HG03039 (cell line): ENCODE data around the gene SLC2A9.
"Not testable (repeated sequence)": the region's sequence is repeated elsewhere in the genome, so short reads cannot be mapped to it uniquely, and the experiment has no call there.

Experiments
- ATAC-seq: cut with Tn5 transposase; IDR thresholded peaks from one replicate; pipeline ENCODE4 v1.9.1; 2021; ENCODE audit warnings: mild to moderate bottlenecking, moderate library complexity; ENCODE audit not compliant: unreplicated experiment

The SLC2A9 gene

GRCh38 chr4:9847968-9848748, 173.1 kb downstream of the SLC2A9 start:
- ATAC-seq = no peak

GRCh38 chr4:9845791-9846493, 175.4 kb downstream of the SLC2A9 start:
- no peak for ATAC-seq

DNA sequence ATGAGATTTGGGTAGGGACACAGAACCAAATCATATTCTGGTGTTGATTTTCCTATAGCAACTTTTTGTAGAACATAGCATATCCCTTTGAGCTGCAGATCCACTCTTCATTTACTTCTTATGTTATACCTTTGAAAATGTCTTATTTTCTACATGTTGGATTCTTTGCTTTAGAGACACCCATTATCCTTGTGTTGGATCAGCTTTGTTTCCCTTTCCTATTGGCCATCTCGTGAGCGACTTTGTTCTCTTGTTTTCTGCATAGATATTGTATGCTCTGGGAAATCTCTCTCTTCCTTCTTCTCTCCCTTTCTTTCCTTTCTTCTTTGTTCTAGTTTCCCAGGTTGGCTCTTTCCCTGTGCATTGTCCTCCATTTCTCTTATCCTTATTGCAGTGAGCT, 180.2 kb downstream of the SLC2A9 start:
- ATAC-seq = no peak

DNA sequence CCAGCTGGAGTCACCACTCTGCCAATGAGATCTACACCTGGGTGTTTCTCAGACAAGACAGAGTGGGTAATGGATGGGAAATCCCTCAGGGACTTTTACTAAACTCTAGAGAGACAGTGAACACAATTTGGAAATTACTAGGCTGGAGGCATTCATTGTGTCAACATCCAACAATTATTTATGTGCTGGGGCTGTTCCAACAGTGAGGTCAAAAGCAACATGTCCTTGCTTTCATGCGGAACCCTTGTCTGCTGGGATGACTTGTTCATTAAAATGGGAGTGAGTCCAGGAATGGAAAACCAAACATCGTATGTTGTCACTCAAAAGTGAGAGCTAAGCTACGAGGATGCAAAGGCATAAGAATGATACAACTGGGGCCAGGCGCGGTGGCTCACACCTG, 185.9 kb downstream of the SLC2A9 start:
- ATAC-seq = no peak

GRCh38 chr4:9833421-9833820, 187.9 kb downstream of the SLC2A9 start:
- ATAC-seq = no peak

DNA sequence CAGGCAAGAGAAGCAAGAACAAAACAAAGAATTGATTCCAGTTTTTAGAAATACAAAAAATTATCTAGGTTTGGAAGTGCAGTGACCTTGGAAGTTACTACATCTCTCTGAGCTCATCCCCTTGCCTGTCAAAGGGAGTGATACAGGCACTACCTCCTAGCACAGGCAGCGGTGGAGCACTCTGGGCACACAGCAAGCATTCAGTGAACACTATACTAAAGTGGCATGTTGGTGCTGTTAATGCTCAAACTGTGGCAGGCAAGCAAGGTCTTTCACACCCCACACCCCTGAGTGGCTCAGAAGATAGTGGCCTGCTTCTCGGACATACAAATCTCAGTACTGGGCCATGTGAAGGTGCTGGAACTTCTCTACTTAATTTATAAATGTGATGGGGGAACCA, 188.7 kb downstream of the SLC2A9 start:
- ATAC-seq = no peak

DNA sequence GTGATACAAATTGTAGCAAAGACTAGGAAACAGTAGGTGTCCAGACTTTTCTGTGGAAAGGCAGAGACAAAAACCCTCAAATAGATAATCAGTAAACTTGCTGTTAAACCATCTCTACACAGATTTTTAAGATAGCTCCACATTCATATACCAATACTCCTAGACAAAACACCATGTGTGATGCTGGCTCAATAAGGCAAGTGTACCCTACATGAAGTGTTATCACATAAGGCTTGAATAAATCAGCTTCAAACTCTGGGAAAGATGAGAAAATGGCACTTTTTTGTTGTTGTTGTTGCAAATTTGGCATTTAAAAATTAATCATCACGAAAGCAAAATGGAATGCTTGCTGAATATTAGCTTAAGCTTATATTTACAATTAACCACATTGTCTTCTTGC, 194.7 kb downstream of the SLC2A9 start:
- no peak for ATAC-seq

- no peak for ATAC-seq
Measured at GRCh38 chr4:9825049-9825448, 196.2 kb downstream of the SLC2A9 start.

GRCh38 chr4:9820343-9820742, 201.0 kb downstream of the SLC2A9 start:
- ATAC-seq = no peak

GRCh38 chr4:9816285-9816684, 205.0 kb downstream of the SLC2A9 start:
- ATAC-seq = no peak

- ATAC-seq = peak; percentile 83
Measured at GRCh38 chr4:9812501-9813340, 208.6 kb downstream of the SLC2A9 start.

GRCh38 chr4:9811806-9812205, 209.5 kb downstream of the SLC2A9 start:
- no peak for ATAC-seq

- no peak for ATAC-seq
Measured at GRCh38 chr4:9808077-9808476, 213.2 kb downstream of the SLC2A9 start.

DNA sequence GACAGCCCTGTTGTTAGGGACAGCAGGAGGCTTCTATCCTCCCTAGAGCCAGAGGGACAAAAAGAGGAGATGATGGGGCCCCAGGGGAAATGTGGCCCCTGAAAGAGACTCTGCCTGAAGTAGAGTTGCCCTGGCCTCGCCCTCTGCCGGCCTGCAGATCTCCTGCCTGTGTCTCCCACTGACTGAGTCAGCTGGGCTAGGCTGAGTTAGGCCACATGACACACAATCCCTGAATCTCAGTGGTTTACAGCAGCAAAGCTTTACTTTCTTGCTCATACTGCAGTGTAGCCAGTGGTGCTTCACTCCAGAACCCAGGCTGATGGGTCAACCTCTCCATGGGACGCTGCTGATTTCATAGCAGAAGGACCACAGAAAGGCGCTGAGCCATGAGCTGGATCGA, 216.4 kb downstream of the SLC2A9 start:
- no peak for ATAC-seq

DNA sequence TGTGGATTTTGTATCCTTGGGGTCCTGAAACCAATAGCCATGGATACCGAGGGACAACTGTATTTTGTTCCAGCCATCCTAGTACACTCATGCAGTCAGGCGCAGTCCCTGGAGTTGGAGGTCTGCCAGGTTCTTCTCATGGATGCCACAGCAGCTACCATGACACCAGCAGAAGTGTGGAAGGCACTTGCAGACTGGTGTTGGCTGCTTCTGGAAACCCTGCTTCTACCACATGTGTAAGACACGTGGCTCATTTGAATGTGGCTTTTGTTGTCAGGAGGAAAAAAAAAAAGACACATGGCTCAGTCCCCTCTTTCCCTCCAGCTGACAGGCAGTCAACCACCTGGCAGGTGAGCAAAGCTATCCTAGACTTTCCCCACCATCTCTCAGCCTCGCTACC, 220.4 kb downstream of the SLC2A9 start:
- no peak for ATAC-seq

DNA sequence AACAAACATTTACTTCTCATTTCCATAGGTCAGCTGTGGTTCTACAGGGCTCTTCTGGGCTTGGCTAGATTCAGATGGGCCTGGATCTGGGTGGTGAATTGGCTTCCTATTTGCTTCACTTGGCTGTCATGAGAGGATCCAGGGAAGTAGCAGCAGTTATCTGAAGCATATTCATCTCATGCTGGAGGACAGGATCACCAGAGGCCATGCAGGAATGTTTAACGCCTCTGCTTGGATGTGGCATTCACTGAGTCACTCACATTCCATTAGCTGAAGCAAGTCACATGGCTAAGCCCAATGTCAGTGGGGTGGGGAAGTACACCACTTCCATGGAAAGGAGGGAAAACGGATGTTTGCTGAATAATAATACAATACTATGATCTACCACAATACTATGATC, 224.7 kb downstream of the SLC2A9 start:
- not testable (repeated sequence) for ATAC-seq

- no peak for ATAC-seq
Measured at GRCh38 chr4:9792381-9792780, 228.9 kb downstream of the SLC2A9 start.

GRCh38 chr4:9785891-9786290, 235.4 kb downstream of the SLC2A9 start:
- ATAC-seq = not testable (repeated sequence)

- ATAC-seq = no peak
Measured at GRCh38 chr4:9782136-9782436, 239.2 kb downstream of the SLC2A9 start.

DNA sequence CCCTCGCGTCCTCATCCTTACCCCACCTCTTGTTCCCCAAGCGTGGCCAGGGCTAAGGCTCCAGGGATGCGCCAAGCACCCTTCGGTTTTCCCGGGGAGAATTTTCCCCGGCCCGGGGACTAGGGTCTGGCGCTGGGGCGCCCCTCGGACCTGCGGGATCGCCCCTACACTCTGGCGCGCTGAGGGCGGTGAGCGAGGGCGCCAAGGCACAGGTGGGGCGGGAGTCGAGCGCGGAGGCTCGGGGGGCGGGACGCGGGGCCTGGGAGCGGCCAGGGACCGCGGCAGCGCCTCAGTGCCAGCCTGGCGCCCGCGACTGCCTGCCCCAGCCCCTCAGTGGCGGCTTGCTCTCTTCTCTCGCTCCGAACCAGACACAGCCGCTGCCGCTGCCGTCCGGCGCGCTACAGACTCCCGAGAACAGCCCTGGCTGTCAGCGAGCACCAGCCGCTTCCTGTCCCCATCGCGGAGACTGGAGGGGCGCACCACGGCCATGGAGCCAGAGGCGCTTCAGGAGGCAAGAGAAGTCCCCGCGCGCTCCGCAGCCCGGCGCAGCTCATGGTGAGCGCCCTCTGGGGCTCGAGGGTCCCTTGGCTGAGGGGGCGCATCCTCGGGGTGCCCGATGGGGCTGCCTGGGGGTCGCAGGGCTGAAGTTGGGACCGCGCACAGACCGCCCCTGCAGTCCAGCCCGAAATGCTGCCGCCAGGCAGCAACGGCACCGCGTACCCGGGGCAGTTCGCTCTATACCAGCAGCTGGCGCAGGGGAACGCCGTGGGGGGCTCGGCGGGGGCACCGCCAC, 239.8 kb downstream of the SLC2A9 start, which contains the start of gene DRD5:
Gene DRD5 (plus strand): TSS at position 292 of the 793 bp plus-strand sequence. CDS start 396 bp downstream, at position 688.
- ATAC-seq = no peak
